Measurements from ENCODE around the gene DAB2.

DNA sequence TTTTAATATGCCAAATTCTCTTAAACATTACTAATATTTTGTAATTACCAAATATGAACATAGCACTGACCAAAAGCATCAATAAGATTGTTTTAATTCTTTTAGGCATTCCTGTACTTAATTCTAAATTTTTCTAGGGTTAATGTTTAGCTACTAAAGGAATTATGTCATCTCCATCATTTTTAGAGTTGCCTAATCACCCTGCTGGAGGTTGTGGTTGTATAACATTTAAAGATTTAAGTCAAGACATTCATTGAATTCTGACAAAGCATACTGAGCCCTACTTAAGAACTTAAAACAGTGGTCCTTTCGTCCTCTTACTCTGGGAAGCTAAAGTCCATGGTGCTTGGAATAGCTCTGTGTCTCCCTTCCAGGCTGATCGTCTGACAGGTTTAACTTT is 28.1 kb upstream of the DAB2 start:
- TF ChIP-seq POLR2AphosphoS5 (IDR thresholded peaks at IDR 0.05; ENCODE audit: low read depth, low read length) (no peak), POLR2A (IDR thresholded peaks at IDR 0.05; ENCODE audit: low read depth, low read length) (no peak)

Measured in GM12891 (cell line).